NCI-H345 treated with DMSO at 0.1 percent for 48 hours (cell line): ENCODE results near the gene LNX2.

Source experiments
- DNase-seq: peaks from one replicate; lab custom pipeline; 2025; ENCODE audit not compliant: unreplicated experiment; lab: John Stamatoyannopoulos, UW

LNX2 gene

GRCh38 chr13:27617881-27618321, 2.4 kb downstream of the LNX2 start:
- no peak for DNase-seq

- no peak for DNase-seq
Measured at GRCh38 chr13:27613628-27614027, 6.7 kb downstream of the LNX2 start.

GRCh38 chr13:27607125-27607524, 13.2 kb downstream of the LNX2 start:
- DNase-seq = no peak

- DNase-seq = no peak
Measured at GRCh38 chr13:27605610-27606200, 14.6 kb downstream of the LNX2 start.

- DNase-seq = no peak
Measured at GRCh38 chr13:27605099-27605498, 15.2 kb downstream of the LNX2 start.

GRCh38 chr13:27601803-27602202, 18.5 kb downstream of the LNX2 start:
- no peak for DNase-seq

GRCh38 chr13:27601208-27601607, 19.1 kb downstream of the LNX2 start:
- no peak for DNase-seq

GRCh38 chr13:27600711-27601110, 19.6 kb downstream of the LNX2 start:
- no peak for DNase-seq

GRCh38 chr13:27599845-27600553, 20.3 kb downstream of the LNX2 start:
- DNase-seq = no peak

GRCh38 chr13:27599096-27599495, 21.2 kb downstream of the LNX2 start:
- DNase-seq = no peak

GRCh38 chr13:27595055-27595811, 25.1 kb downstream of the LNX2 start:
- no peak for DNase-seq

GRCh38 chr13:27593267-27593666, 27.1 kb downstream of the LNX2 start:
- DNase-seq = no peak

- no peak for DNase-seq
Measured at GRCh38 chr13:27592865-27593264, 27.5 kb downstream of the LNX2 start.

- DNase-seq = no peak
Measured at GRCh38 chr13:27588405-27588804, 31.9 kb downstream of the LNX2 start.

- no peak for DNase-seq
Measured at GRCh38 chr13:27587095-27587746, 33.1 kb downstream of the LNX2 start.

- no peak for DNase-seq
Measured at GRCh38 chr13:27583645-27584044, 36.7 kb downstream of the LNX2 start.

GRCh38 chr13:27578121-27579030, 42.0 kb downstream of the LNX2 start:
- no peak for DNase-seq

- DNase-seq = no peak
Measured at GRCh38 chr13:27574661-27575060, 45.7 kb downstream of the LNX2 start.

- DNase-seq = no peak
Measured at GRCh38 chr13:27573265-27573664, 47.1 kb downstream of the LNX2 start.

GRCh38 chr13:27572234-27572901, 48.0 kb downstream of the LNX2 start:
- no peak for DNase-seq
